HTR-8/SVneo (cell line): ENCODE data around the gene KAZN.

Experiments
- DNase-seq: peaks from one replicate; pipeline ENCODE4 v3.0.0; 2011; ENCODE audit warnings: low spot score, mixed read lengths; ENCODE audit not compliant: insufficient read length
- FAIRE-seq: peaks from 2 replicates; lab custom pipeline; 2011; peaks lifted over from hg19 to GRCh38; lab: Jason Lieb, UNC

Gene KAZN

DNA sequence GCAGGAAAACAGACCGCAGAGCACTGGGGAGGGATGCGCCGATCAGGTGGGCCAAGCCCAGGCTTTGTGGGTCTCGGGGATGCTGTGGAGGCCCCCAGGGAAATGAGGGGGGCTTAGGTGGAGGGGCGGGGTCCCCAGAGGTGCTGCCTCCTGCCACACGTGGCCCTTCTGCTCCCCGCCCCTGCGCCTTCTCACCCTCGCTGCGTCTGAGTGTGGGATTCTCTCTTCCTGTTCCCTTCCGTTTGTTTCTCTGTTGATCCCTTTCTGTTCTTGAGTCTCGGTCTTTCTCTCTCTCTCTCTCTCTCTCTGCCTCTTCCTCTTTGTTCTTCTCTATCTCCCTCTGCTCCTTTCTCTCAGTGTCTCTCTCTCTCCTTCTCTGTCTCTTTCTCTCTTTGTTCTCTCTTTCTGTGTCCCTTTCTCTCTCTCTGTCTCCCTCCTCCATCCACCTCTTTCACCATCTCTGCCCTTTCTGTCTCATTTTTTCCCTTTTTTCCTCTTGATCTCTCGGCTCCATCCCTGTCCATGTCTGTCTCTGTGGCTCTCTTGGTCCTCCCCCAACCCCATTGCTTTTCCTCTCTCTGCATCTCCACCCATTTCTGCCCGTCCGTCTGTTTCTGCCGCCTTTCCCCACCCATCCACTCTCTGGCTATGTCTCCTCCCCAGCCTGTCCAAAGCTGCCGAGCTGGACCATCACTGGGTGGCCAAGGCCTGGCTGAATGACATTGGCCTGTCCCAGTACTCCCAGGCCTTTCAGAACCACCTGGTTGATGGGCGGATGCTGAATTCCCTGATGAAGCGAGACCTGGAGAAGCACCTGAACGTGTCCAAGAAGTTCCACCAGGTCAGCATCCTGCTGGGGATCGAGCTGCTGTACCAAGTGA, 502.6 kb downstream of the KAZN start:
- FAIRE-seq: no peak
- DNase-seq: no peak

DNA sequence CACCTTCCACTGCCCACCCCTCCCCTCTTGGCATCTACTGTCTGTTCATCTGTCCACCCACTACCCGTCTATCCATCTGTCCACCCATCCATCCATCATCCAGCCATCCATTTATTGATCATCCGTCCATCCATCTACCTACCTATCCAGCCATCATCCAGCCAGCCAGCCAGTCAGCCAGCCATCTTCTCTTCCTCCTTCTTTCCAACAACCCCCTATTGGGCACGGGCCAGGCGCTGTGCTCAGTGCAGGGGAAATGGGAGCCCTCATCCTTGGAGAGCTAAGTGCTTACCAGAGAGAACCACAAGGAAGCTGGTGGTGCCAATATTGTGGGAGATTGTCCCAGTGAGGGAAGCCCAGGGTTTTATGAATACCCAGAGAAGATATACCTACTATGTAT, 503.3 kb downstream of the KAZN start:
- no peak for DNase-seq

DNA sequence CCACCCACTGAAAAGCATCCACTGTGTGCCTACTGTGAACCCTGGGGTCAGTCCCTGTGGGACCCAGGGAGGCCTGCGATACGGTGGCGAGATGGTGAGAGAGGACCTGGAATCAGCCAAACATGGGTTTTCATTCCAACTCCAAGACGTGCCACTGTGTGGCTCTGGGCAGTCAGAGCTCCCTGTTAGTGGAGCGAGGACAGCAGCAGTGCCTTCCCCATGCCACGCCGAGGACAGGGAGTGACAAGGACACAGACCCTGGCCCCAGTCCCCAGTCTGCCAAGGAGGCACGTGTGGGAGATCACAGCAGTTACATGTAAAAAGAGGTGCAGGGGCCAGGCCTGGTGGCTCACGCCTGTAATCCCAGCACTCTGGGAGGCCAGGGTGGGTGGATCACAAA, 504.2 kb downstream of the KAZN start:
- no peak for FAIRE-seq

More for the DNA sequence above, 503.3 kb downstream of the KAZN start:
- FAIRE-seq: no peak

DNA sequence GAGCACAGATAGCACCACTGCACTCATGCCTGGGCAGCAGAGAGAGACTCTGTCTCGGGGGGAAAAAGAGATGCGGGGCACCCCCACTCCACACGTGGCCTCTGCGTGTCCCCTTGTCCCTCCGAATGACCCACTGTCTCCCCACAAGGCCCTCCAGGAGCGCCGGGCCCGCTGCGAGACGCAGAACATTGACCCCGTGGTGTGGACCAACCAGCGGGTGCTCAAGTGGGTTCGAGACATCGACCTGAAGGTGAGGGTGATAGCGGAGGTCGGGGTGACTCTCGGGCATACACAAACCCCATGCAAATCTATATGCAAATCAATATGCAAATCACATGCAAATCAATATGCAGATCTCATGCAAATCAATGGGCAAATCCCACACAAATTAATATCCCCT, 504.7 kb downstream of the KAZN start:
- FAIRE-seq (no peak), DNase-seq (no peak)

More for the DNA sequence above, 504.2 kb downstream of the KAZN start:
- no peak for DNase-seq

DNA sequence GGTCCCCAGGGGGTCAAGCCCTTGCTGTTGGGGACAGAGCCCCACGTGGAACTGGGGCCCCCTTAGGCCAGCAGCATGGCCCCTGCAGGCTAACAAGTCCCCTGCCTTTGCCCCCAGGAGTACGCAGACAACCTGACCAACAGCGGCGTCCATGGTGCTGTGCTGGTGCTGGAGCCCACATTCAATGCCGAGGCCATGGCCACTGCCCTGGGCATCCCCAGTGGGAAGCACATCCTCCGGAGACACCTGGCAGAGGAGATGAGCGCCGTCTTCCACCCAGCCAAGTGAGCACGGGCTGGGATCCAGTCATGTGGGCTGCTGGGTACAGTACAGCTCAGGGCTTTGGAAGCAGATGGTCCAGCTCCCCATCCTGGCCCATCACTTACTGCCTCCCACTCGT, 505.4 kb downstream of the KAZN start:
- no peak for FAIRE-seq
- DNase-seq: no peak

DNA sequence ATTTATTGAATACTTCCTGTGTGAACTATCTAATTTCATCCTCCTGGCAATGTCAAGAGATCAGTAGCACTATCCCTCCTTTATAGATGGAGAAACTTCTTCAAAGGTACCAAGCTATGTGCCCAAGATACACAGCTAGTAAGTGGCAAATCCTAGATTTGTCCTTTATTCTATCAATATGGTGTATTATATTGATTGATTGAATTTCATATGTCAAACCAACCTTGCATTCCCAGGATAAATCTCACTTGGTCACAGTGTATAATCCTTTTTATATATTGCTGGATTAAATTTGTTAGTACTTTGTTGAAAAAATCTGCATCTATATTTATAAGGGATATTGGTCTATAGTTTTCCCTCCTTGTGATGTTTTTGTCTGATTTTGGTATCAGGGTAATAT, 506.3 kb downstream of the KAZN start:
- FAIRE-seq (no peak), DNase-seq (no peak)

DNA sequence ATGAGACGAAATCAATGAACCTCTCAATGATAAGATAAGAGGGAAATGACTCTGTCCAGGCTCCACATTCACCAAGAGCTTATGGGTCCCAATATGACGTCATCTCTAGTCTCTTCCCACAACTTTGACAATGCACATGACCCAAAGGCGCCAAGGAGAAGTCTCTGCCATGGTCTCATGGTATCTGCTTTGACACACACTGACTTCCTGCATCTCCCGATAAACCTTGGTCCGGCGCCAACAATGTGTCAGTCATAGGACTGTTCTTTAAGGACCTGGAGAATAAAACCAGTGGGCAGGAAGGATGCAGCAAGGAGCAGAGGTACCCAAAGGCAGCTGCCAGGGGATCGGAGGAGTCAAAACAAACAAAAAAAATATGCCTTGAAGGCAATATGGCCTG, 508.1 kb downstream of the KAZN start:
- no peak for DNase-seq
- no peak for FAIRE-seq

DNA sequence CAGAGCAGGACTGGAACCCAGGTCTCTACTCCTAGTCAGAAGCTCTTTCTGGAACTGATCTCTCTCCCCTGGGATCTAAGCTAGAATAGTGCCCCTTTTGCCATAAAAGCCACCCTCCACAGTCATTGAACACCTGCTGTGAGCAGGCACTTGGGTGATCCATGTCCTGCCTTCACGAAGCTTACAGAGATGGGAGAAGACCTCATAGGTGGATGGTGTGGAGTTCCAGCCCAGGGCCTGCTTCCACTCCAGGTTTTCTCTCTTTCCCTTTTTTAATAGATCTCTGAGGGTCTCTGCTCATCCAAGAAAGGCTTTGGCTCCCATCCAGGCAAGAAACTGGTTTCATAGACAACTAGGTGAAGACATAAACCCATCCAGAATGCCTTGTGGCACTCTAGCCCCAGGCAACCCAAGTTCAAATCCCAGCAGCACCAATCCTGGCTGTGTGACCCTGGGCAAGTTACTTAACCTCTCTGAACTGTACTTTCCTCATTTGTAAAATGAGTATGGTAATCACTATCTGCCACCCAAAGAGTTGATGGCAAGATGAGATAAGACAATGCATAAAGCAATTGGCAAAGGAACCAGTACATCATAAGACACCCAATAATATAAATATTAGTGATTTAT, 508.7 kb downstream of the KAZN start:
- no peak for FAIRE-seq
- no peak for DNase-seq

DNA sequence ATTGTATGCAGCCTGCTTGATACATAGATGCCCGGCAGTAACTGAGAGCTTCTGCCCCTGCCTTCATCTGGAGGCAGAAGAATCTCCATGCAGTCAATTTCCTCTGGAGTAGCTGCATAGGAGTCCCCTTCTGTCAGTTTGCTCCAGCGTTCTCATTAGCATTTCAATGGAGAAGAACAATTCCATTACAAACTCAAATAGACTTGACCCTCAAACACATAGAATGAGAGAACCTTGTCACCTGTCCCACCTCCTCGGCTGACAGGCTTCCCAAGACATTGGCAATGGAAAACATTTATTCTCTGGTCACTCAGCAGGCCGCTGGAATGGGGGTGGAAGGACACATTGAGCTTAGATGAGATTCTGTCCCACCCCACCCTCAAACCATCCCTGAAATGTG, 509.4 kb downstream of the KAZN start:
- DNase-seq (no peak), FAIRE-seq (no peak)

DNA sequence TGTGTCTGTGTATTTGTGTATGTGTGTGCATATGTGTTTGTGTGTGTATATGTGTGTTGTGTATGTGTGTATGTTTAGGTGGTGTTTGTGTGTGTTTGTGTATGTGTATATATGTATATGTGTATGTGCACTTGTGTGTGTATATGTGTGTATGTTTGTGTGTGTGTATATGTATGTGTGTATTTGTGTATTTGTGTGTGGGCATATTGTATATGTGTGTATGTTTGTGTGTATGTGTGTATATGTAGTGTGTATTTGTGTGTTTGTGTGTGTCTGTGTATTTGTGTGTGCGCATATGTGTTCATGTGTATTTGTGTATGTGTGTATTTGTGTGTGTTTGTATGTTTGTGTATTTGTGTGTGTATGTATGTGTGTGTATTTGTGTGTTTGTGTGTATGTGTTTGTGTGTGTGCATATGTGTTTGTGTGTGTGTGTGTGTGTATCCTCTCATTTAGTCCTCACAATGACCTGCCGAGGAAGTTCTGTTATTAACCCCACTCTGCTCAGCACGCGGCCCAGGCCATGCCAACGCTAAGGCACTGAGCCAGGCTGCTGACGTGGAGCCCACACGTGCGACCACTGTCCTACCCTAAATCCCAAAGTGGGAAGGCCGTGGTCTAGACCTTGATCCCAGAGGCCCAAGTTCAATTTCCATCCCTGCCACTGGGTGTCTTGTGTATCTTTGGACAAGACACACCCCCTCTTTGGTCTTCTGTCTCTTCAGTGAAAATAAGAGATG, 511.8 kb downstream of the KAZN start:
- DNase-seq: no peak
- FAIRE-seq: peak; percentile 92

DNA sequence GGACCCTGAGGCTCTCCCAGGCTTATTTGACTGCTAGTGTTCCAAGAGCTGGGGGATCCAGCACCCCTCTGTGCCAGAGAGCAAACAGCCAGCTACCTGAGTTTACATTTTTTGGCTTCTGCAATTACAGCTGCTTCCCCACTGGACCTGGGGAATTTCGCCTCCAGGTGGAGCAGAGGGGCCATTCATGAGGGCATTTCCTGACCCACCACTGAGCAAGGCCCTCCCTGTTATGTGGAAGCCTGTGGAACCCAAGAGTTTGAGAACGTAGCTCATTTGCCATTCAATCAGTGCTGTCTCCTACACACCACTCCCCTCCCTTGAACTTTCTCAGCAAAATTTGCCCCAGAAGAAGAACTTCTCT, 512.4 kb downstream of the KAZN start:
- no peak for DNase-seq
- no peak for FAIRE-seq

DNA sequence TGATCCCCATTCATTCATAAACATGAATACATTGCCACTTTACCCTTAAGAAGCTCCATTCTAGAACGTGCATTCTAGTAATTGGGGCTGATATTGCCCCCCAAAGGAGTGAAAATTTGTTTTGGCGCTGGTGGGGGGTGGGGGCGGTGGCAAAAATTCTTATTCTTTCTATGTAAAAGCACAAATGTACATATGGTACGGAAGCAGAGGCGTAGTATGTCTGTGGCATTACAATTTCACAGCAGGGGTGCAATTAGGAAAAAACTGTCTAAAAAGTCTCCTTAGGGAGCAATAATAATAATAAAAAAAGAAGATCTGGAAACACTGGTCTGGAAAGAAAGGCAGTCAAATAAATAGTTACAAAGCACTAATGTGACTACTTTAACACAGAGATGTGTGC, 514.7 kb downstream of the KAZN start:
- no peak for FAIRE-seq

DNA sequence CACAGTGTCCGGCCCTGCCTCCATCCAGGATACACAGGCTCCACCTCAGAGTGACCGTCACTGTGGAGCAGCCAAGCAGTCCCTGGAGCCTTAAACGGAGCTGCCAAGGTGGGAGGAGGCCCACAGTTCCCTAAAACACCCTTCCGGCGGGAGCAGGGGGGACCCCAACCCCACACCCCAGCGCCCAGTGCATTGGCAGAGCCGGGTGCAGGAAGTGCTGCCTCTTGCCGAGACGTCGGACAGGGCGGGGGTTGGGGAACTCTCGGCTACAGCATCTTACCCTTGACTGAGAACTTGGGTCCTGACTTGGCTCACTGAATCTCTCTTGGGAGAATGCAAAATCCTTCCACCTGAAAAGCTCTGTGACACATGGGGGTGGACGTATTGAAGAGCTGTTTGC, 516.4 kb downstream of the KAZN start:
- FAIRE-seq: no peak

More for the DNA sequence above, 514.7 kb downstream of the KAZN start:
- no peak for DNase-seq

DNA sequence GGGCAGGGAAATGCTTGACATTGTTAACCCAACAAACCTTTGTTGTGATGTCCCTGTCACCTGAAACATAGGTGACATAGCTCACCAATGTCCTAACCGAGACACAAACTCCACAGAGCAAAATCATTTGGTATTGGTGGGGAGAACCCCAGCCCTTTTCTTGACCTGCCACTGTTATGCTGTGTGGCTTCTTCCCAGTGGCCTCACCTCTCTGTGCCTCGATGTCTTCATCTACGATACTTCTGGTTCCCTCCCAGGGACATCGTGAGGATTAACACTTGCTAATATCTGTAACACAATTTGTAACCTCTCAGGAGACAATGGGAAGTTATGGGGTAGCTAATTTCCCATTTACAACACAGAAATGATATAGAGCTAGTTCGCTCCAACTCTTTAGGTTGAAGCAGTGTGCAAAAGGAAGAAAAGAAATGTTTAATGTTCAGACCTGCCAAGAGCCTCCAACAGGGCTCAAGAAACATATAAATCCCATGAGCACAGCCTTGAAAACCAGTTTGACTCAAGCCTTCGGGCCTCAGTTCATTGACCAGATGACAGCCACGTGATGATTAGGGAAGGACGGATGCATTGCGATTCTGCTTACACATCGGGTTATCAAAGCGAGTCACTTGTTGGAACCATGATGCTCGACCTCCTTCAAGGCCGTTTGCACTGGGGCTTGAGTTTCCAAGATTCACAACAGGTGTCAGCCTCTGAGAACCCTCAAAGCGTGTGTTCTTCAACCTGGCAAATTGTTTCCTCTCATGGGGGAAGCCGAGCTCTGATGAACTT, 517.3 kb downstream of the KAZN start:
- FAIRE-seq: no peak

More for the DNA sequence above, 516.4 kb downstream of the KAZN start:
- DNase-seq: no peak

DNA sequence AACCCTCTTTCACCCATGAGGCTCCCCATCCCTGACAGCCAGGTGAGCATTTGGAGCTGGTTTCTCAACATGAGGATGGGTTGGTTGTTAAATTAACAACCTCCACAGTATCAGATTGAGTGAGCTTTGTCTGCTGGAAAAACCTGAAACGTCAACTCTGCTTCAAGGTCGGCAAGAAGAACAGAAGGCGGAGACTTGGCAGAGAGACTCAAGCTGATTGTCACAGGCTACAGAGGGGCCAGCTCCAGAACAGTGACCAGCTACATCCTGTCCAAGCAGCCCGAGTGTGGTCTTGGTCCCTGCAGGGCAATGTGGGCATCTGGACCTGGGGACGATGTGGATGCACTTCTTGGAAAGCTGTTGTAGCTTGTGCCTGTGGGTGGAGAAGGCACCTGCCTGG, 518.5 kb downstream of the KAZN start:
- no peak for DNase-seq
- FAIRE-seq: no peak

More for the DNA sequence above, 517.3 kb downstream of the KAZN start:
- no peak for DNase-seq

DNA sequence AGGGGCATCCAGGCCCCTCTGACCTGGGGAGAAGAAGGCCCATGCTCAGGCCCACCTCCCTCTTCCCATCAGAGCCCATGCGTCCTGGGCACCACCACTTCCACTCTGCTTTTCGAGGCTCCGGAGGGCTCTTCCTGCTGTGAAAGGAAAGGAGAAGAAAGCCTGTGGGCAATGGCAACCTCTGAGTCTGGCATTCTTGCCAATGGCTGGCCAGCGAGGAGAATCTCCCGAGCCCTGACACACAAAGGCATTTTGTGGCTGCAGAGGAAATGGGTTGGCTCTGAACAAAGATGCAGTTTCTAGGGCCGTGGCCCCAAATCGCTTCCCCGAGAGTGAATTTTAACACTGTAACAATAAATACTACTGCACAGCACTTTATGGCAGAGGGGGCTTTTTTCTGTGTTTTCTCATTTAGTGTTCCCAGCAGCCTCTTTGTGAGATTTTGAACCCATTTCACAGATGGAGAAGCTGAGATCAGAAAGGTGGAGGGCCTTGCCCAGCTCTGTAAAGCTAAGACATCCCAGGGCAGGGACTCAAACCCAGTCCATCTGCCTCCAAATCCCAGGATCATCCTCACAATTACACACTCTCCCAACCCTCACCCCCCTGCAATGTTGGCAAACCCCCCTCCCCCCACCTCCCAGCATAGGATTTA, 519.3 kb downstream of the KAZN start:
- FAIRE-seq: no peak
- no peak for DNase-seq

DNA sequence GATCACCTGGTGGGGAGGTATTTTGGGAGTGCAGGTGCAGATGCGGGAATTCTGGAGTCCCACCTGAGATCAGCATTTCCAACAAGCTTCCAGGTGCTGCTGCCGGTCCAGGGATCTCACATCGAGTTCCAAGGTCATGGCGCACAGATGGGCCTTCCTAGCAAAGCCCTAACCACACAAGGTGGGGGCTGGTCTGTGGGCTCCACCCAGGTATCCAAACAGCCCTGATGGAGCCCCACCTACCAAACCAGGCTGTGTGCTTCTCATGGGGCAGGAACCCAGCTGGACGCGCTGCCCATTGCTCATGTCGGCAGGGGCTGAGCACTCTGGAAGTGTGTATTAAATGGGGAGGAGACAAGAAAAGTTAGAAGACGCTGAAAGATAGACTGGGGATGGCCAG, 520.1 kb downstream of the KAZN start:
- FAIRE-seq (no peak), DNase-seq (no peak)

DNA sequence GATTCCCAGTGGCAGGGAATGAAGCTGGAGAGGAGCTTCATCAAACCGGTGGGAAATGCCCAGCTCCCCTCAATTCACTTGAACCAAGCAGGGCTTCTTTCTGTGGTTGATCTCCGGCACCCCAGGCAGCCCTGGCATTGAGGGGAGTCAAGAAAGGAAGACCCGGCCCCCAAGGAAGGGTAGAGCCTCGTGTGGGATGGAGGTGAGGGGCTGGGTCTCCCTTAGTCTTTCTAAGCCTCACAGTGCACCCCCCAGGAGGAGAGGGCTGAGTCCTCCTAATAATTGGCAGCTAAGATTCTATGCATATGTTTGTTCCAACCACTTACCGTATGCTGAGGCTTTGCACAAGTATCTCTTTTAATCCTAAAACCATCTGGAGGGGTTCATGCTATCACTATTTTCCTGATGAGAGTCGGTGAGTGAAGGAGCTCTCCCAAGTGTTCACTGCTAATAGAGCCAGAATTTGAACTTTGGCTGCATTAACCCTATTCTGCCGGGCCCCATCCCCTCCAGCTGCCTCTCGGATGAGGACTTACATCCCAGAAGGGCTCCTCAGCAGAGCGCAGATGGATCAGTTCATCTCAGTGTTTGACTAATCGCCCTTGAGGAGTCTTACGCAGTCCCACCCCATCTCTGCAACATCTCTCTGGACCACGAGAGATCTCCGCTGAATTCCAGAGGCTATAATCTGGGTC, 521.9 kb downstream of the KAZN start:
- FAIRE-seq (no peak), DNase-seq (no peak)

DNA sequence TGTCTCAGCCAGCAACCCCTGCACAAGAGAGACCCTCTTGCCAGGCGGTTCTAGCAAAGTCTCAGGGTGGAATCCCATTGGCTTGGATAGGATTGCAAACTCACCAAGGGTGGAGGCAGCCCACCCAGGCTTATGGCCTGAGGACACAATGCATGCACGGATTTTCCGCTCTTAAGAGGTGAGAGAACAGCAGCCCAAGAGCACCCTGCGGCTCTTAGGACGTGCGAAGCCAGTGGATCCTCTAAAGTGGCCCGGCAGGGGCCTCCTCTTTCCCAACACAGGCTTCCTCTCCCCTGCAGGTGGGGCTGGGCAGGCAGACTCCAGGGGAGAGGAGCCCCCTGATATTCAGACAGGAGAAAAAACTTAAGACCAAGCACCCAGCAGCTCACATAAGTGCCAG, 523.8 kb downstream of the KAZN start:
- DNase-seq: no peak
- no peak for FAIRE-seq
